Neural cell (in vitro differentiated cells): ENCODE data around the gene ZDHHC3. TPM values are rescaled to one million over a fixed set of nuclear protein-coding genes. Genes with fewer than 3 reads are reported as not detected.

ENCODE experiments used
- H2AFZ ChIP-seq: fragments of 200-600, 300-800 bp; sonication (generic), shearing (Covaris generic); 2 replicates; pipeline ENCODE4 v1.6.0; 2014; ENCODE audit warnings: low read depth, mild to moderate bottlenecking, antibody characterized with exemption, low read length, moderate library complexity
- H3F3A ChIP-seq: fragments of 200-600 bp; shearing (Covaris generic); 2 replicates; pipeline ENCODE4 v1.6.1; 2016; ENCODE audit warnings: mild to moderate bottlenecking, moderate library complexity, mixed read lengths, antibody characterized with exemption, low read length; ENCODE audit not compliant: insufficient read depth, poor library complexity, severe bottlenecking
- H3K27ac ChIP-seq: fragments of 200-600, 300-800 bp; sonication (generic), shearing (Covaris generic); 2 replicates; pipeline ENCODE4 v1.5.1; 2014; ENCODE audit warnings: mild to moderate bottlenecking, low read length, moderate library complexity
- H3K27me3 ChIP-seq: fragments of 300-800, 200-600 bp; sonication (generic), shearing (Covaris generic); 2 replicates; pipeline ENCODE4 v1.6.0; 2014; ENCODE audit warnings: mild to moderate bottlenecking, low read depth, low read length, moderate library complexity; ENCODE audit not compliant: insufficient read depth
- H3K36me3 ChIP-seq: fragments of 300-800, 200-600 bp; sonication (generic), shearing (Covaris generic); 2 replicates; pipeline ENCODE4 v1.5.1; 2014; ENCODE audit warnings: mild to moderate bottlenecking, antibody characterized with exemption, low read length, moderate library complexity; ENCODE audit not compliant: insufficient read depth
- H3K4me2 ChIP-seq: fragments of 300-800, 200-600 bp; sonication (generic), shearing (Covaris generic); 2 replicates; pipeline ENCODE4 v1.6.0; 2014; ENCODE audit warnings: mild to moderate bottlenecking, low read length
- H3K4me3 ChIP-seq: fragments of 300-800, 200-600 bp; sonication (generic), shearing (Covaris generic); 2 replicates; pipeline ENCODE4 v1.5.1; 2014; ENCODE audit warnings: mild to moderate bottlenecking, low read length, moderate library complexity
- H3K79me2 ChIP-seq: fragments of 200-600 bp; shearing (Covaris generic); replicated peaks from 2 replicates; pipeline ENCODE4 v1.6.0; 2014; ENCODE audit warnings: mild to moderate bottlenecking, low read length, moderate library complexity; ENCODE audit not compliant: insufficient read depth
- H3K9ac ChIP-seq: fragments of 300-800, 200-600 bp; sonication (generic), shearing (Covaris generic); 2 replicates; pipeline ENCODE4 v1.6.1; 2016; ENCODE audit warnings: mild to moderate bottlenecking, low read length, mixed read lengths
- H3K9me2 ChIP-seq: fragments of 200-600 bp; shearing (Covaris generic); 2 replicates; pipeline ENCODE4 v1.6.1; 2016; ENCODE audit warnings: mild to moderate bottlenecking, low read length, mixed read lengths; ENCODE audit not compliant: insufficient read depth
- H3K9me3 ChIP-seq: fragments of 200-600, 300-800 bp; sonication (generic), shearing (Covaris generic); 2 replicates; pipeline ENCODE4 v1.6.1; 2016; ENCODE audit warnings: mild to moderate bottlenecking, mixed run types, low read length, moderate library complexity, mixed read lengths
- H4K20me1 ChIP-seq: fragments of 200-600 bp; shearing (Covaris generic); 2 replicates; pipeline ENCODE4 v1.6.1; 2016; ENCODE audit warnings: mild to moderate bottlenecking, mixed run types; ENCODE audit not compliant: insufficient read depth
- EP300 ChIP-seq: fragments of 450-650 bp; conservative IDR thresholded peaks from 2 replicates; pipeline ENCODE4 v1.6.1; 2014; ENCODE audit warnings: antibody characterized with exemption, mild to moderate bottlenecking, moderate library complexity; ENCODE audit not compliant: poor library complexity, severe bottlenecking
- EZH2 ChIP-seq: fragments of 200-600, 300-800 bp; shearing (Covaris generic), sonication (generic); IDR thresholded peaks from 2 replicates; pipeline ENCODE4 v1.6.1; 2014; ENCODE audit warnings: antibody characterized with exemption, low read length, borderline replicate concordance, mild to moderate bottlenecking; ENCODE audit not compliant: insufficient read depth, poor library complexity, severe bottlenecking
- MXI1 ChIP-seq: fragments of 450-650 bp; conservative IDR thresholded peaks from 2 replicates; pipeline ENCODE4 v1.6.1; 2014; ENCODE audit warnings: antibody characterized with exemption, mild to moderate bottlenecking; ENCODE audit not compliant: poor library complexity, severe bottlenecking
- POLR2AphosphoS5 ChIP-seq: IDR thresholded peaks from 2 replicates; pipeline ENCODE4 v1.6.1; 2012
- RAD21 ChIP-seq: fragments of 450-650 bp; conservative IDR thresholded peaks from 2 replicates; pipeline ENCODE4 v1.6.1; 2014; ENCODE audit warnings: antibody characterized with exemption, mild to moderate bottlenecking, moderate library complexity
- SMC3 ChIP-seq: fragments of 450-650 bp; conservative IDR thresholded peaks from 2 replicates; pipeline ENCODE4 v1.6.1; 2014; ENCODE audit warnings: antibody characterized with exemption, mild to moderate bottlenecking, moderate library complexity; ENCODE audit not compliant: poor library complexity
- TAF1 ChIP-seq: IDR thresholded peaks from 2 replicates; pipeline ENCODE4 v1.6.1; 2012; ENCODE audit warnings: low read depth
- polyA plus RNA-seq: library from polyadenylated mRNA; depleted of rRNA; stranded (reverse); fragments of >200 nt; gene quantifications from 2 replicates; pipeline ENCODE4 v1.2.3, GENCODE V29; 2014
- TF ChIP-seq, protein P1 (sequence below): IDR thresholded peaks from 2 replicates; pipeline ENCODE4 v1.6.1; 2012; ENCODE audit warnings: borderline replicate concordance
- TF ChIP-seq, protein P2 (sequence below): fragments of 450-650 bp; IDR thresholded peaks from 2 replicates; pipeline ENCODE4 v1.5.1; 2014; ENCODE audit warnings: antibody characterized with exemption, mild to moderate bottlenecking, moderate library complexity; ENCODE audit not compliant: poor library complexity, severe bottlenecking

Gene ZDHHC3
- polyA plus RNA-seq, 1 donor from 2014 or later: 35.8 TPM

DNA sequence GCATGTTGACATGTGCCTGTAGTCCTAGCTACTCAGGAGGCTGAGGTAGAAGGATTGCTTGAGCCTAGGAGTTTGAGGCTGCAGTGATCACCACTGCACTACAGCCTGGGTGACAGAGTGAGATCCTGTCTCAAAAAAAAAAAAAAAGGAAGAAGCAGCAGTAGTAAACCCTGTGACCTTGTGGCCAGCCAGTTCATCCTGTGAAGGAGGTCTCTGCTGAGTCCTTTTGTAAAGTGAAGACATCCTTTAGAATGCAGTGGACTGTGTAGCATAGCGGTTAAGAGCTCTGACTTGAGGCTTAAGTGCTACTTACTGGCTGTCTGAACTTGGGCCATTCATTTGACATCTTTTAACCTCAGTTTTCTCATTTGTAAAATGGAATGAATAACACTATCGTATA is 8.4 kb upstream of the ZDHHC3 start:
- no peaks in the 10 kb centered on the region for H3K9me3 ChIP-seq
- H3K9me2 ChIP-seq: no peaks in the 10 kb centered on the region
- TF ChIP-seq, protein P1, sequence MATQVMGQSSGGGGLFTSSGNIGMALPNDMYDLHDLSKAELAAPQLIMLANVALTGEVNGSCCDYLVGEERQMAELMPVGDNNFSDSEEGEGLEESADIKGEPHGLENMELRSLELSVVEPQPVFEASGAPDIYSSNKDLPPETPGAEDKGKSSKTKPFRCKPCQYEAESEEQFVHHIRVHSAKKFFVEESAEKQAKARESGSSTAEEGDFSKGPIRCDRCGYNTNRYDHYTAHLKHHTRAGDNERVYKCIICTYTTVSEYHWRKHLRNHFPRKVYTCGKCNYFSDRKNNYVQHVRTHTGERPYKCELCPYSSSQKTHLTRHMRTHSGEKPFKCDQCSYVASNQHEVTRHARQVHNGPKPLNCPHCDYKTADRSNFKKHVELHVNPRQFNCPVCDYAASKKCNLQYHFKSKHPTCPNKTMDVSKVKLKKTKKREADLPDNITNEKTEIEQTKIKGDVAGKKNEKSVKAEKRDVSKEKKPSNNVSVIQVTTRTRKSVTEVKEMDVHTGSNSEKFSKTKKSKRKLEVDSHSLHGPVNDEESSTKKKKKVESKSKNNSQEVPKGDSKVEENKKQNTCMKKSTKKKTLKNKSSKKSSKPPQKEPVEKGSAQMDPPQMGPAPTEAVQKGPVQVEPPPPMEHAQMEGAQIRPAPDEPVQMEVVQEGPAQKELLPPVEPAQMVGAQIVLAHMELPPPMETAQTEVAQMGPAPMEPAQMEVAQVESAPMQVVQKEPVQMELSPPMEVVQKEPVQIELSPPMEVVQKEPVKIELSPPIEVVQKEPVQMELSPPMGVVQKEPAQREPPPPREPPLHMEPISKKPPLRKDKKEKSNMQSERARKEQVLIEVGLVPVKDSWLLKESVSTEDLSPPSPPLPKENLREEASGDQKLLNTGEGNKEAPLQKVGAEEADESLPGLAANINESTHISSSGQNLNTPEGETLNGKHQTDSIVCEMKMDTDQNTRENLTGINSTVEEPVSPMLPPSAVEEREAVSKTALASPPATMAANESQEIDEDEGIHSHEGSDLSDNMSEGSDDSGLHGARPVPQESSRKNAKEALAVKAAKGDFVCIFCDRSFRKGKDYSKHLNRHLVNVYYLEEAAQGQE: no peak
- TF ChIP-seq, protein P2, sequence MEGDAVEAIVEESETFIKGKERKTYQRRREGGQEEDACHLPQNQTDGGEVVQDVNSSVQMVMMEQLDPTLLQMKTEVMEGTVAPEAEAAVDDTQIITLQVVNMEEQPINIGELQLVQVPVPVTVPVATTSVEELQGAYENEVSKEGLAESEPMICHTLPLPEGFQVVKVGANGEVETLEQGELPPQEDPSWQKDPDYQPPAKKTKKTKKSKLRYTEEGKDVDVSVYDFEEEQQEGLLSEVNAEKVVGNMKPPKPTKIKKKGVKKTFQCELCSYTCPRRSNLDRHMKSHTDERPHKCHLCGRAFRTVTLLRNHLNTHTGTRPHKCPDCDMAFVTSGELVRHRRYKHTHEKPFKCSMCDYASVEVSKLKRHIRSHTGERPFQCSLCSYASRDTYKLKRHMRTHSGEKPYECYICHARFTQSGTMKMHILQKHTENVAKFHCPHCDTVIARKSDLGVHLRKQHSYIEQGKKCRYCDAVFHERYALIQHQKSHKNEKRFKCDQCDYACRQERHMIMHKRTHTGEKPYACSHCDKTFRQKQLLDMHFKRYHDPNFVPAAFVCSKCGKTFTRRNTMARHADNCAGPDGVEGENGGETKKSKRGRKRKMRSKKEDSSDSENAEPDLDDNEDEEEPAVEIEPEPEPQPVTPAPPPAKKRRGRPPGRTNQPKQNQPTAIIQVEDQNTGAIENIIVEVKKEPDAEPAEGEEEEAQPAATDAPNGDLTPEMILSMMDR: no peak
- TF ChIP-seq MXI1 (no peak), EZH2 (no peak), POLR2AphosphoS5 (no peak)
- no peak overlapping the region for H3K27ac ChIP-seq
- no peaks in the 10 kb centered on the region for H4K20me1 ChIP-seq
- no peak overlapping the region for H2AFZ ChIP-seq
- H3K36me3 ChIP-seq: no peaks in the 10 kb centered on the region
- no peaks in the 10 kb centered on the region for H3K27me3 ChIP-seq
- peaks cover 24% of the 10 kb centered on the region for H3K79me2 ChIP-seq
- no peak overlapping the region for H3K4me3 ChIP-seq
- no peak overlapping the region for H3K9ac ChIP-seq
- no peaks in the 10 kb centered on the region for H3F3A ChIP-seq
- no peak overlapping the region for H3K4me2 ChIP-seq

DNA sequence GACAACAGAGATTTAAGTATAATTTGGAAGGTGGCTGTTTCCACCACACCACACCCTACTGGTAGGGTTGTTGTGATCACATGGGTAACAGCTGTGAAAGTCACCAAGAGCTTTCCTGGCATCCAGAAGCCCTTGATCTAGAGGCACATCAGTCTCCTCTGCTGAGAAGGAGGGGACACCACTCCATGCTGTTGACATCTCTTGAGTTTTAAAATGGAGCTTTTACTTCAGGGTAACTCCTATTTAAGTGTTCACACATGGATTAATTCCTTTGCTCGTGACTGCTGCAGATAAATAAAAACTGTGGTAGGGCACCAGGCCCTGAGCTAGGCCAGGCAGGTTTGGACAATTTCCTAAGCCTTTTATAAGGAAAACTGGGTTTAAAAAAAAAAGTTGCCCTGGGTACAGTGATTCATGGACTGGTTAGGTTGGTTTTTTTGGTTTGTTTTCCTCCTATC is 7.5 kb upstream of the ZDHHC3 start:
- Histone ChIP-seq H3F3A (no peaks in the 10 kb centered on the region), H3K79me2 (peaks cover 24% of the 10 kb centered on the region), H3K4me2 (no peak overlapping the region), H3K4me3 (no peak overlapping the region), H4K20me1 (no peaks in the 10 kb centered on the region), H3K36me3 (no peaks in the 10 kb centered on the region), H3K9me2 (no peaks in the 10 kb centered on the region), H3K27me3 (no peaks in the 10 kb centered on the region), H3K9me3 (no peaks in the 10 kb centered on the region), H3K27ac (no peak overlapping the region), H2AFZ (no peak overlapping the region), H3K9ac (no peak overlapping the region)
- TF ChIP-seq POLR2AphosphoS5 (no peak), EP300 (no peak), EZH2 (no peak), MXI1 (no peak), SMC3 (no peak), RAD21 (no peak), TAF1 (no peak)
- TF ChIP-seq, protein P2: no peak
- TF ChIP-seq, protein P1: no peak
